Measurements from ENCODE around the gene PHF1. TPM values are rescaled to one million over a fixed set of nuclear protein-coding genes. Genes with fewer than 3 reads are reported as not detected.
A peak's percentile ranks its signal among the peaks of the same experiment; 100 is the strongest.

The PHF1 gene
- total RNA-seq, 1 experiment from 2014 or later, result 32.5 TPM

DNA sequence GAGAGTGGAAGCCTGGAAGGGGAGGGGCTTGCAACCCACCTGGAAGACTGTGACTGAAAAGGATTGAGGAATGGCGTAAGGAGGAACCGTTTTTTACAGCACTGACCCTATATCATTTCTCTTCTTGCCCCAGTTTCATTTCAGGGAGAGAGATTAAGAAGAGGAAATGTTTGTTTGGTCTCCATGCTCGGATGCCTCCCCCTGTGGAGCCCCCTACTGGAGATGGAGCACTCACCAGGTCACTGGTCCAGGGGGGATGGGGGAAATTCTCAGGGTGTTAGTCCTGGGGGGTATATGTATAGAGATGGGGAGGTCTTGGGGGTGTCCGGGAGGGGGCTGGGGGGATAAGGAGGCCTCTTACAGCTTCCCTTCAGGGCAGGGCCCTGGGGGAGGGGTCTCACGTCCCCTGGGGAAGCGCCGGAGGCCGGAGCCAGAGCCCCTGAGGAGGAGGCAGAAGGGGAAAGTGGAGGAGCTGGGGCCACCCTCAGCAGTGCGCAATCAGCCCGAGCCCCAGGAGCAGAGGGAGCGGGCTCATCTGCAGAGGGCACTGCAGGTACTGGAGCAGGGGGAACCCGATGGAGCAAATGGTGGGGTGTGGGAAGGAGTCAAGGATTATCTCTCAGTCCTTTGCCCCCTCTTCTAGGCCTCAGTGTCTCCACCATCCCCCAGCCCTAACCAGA lies 3.9 kb downstream of the PHF1 start:
- in situ Hi-C loops (cut with HindIII; ENCODE audit: low pct_unique_long_range_greater_than_20kb, low sequenced_read_pairs), result no loop called here
- no peak for DNase-seq (ENCODE audit: low read depth)

DNA sequence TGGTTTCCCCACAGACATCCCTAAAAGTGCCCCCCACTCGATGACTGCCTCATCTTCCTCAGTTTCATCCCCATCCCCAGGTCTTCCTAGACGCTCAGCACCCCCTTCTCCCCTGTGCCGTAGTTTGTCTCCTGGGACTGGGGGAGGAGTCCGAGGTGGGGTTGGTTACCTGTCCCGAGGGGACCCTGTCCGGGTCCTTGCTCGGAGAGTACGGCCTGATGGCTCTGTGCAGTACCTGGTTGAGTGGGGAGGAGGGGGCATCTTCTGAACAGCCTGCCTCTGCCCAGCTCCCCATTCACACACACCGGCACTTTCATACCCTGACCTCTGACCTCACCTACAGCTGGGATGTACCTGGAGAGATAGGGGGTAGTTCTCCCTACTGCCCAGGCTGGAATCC lies 5.0 kb downstream of the PHF1 start:
- no peak for DNase-seq (ENCODE audit: low read depth)
- in situ Hi-C loops (cut with HindIII; ENCODE audit: low pct_unique_long_range_greater_than_20kb, low sequenced_read_pairs), result no loop called here

DNA sequence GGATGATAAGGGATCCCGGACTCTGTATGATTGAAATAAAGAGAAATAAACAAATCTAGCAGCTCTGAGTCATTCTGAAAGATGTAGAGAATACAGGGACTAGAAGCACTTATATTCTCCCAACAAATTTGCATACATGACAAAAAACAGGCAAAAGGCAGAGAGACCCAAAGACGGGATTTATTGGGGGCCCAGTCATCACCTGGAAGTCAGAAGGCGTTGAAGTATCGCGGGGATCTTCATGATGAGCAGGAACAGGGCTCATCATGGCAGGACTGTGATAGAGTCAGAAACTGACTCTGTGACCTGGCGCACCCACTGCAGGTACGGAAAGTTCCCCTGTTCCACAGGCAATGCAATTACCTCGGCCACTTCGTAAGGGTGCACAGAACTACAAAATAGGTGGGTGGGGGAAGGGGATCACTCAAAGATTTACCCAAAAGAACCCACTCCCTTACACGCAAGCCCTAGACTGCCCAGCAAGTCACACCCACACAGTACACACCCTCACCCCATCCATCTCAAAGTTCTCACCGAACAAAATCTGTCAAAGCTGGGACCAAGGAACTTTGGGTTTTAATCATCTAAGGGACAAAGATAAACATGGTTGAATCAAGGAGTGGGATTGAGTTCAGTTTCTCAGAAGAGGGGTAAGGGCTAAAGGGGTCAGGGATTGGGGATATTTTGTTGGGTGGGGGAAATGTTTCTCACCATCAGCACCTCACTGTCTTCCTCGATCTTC lies 5.7 kb downstream of the PHF1 start:
- in situ Hi-C loops (cut with HindIII; ENCODE audit: low pct_unique_long_range_greater_than_20kb, low sequenced_read_pairs), result no loop called here
- DNase-seq (ENCODE audit: low read depth), result no peak

DNA sequence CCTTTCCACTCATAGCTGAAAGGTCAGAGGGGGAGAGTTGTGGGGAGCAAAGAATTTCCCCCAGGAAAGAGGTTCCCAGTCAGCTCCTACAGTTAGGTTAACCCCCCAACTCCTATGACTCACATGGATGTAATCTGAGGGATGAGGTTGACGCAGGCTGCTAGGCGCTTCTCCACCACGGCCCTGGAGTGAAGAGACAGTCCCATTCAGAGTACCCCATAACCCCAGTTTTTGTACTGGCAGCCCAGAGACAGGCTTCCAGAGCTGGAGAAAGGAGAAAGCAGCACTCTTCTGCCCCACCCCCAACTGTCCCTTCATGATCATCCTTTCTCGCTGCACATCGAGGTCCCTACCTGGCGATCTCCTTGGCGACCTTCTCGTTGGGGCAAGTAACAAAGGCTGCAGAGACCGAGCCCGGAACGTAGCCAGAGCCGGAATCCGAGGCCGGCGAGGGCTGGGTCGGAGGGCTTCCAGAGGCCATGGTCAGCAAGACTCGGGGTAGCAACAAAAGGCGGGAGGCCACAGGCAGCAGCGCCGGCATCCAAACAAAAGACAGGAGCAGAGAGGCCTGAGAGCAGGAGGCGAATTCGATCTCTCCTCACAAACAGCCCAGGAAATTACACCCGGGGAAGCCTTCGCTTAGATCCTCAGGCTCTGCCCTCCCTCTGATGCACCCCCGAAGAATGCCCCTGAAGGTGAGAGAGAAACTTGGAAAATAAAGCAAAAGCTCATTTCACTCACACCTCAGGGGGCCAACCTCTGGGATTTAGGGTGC lies 6.5 kb downstream of the PHF1 start:
- in situ Hi-C loops (cut with HindIII; ENCODE audit: low pct_unique_long_range_greater_than_20kb, low sequenced_read_pairs), result no loop called here
- no peak for DNase-seq (ENCODE audit: low read depth)

DNA sequence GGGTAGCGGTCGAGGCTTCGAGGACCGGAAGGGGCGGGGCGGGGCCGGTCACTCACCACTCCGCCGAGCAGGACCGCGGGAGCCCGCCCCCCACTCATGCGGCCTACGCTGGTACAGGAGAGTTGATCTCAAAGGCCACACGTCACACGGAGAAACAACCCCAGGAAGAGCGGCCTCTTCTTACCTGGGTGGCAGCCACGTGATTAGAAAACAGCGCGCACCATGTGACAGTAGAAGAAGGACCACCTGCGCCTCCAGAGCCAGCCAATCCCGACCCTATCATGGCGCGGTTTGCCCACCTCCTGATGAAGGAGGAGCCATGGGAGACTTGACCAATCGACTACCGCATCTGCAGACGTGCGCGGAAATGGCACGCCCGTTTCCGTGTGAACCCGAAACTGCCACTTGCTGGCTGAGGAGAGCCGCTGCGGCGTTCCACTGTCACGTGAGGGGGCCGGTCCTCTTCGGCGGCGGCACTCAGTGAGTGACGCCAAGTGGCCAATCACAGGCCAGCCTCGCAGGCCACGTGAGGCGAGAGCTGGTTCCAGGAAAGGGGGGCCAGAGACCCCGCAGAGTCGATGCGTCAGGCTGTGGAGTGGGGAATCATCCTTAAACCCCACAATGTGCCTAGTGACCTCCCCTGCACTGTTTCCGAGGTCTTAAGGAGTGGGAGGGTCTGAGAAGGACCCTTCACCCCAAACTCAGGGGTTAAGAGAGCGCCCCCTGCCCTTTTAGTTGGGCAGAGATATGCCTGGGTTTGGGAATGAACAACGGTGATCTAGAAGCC lies 7.3 kb downstream of the PHF1 start, which contains the start of gene CUTA:
Gene CUTA, minus strand, starts transcription at position 205 of the 787 bp plus-strand sequence. Its CDS starts 107 bp downstream, at position 98.
- in situ Hi-C loops (cut with HindIII; ENCODE audit: low pct_unique_long_range_greater_than_20kb, low sequenced_read_pairs), result no loop called here
- DNase-seq (ENCODE audit: low read depth), result peak; percentile 100

DNA sequence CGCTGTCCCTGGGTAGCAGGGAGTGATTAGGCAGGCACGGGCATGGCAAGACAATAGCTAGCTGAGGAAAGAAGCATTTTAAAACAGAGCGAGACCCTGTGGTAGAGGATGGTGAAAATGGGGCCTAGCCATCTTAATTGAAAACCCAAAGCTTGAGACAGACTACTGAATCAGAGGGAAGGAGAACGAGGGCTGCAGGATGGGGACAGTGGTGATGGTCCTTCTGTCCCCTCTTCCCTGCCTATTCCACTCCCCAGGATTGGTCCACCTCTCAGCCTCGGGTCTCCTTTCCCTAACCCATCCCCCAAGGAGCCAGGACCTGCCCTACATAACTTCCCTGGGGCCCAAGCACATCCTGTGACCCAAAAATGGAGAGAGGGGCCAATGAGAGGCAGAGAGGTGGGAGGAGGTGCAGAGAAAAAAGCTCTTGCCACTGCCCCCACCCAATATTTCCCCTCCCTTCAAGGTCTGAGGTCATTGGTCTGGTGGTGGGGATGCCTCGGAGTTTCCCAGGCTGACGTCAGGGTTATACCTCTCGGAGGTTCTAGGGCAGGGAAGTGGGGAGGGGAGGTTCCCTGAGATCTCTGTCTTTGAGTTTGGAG lies 8.0 kb downstream of the PHF1 start:
- in situ Hi-C loops (cut with HindIII; ENCODE audit: low pct_unique_long_range_greater_than_20kb, low sequenced_read_pairs), result no loop called here

DNA sequence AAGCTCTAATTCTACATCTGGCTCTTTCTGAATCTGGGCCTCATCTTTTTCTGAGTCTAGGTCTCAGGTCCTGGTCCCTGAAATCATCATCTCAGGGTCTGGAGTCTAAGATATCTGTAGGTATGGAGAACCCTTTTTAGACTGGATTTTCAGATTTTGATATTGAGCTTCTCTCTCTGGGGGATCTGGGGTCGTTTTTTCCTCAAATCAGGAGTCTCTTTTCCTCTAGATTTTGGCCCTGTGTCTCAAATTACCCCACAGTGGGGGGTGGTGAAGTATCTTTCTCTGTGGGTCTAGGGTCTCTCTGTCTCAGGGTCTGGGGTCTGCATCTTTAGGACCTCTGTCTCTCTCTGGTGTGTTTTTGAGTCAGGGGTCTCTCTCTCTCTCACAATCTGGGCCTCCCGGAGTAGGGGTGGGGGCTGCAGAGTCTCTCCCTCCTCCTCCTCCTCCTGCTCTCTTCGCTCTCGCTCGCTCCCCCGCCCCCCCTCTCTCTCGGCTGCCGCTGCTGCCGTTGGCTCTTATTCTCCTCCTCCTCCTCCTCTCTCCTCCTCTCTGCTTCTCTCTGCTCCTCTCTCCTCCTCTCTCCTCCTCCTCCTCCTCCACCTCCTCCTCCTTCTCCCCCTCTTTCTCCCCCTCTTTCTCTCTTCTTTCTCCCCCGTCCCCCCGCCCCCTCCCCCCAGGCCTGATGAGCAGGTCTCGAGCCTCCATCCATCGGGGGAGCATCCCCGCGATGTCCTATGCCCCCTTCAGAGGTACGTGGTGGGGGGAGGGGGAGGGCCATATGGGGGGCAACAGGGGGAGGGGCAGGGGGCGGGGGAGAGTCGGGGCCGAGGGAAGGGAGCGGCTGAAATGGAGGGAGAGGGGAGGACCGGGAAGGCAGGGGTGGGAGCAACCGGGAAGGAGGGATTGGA lies 9.0 kb downstream of the PHF1 start, which contains the start of gene SYNGAP1:
Gene SYNGAP1, plus strand, starts transcription at position 486 of the 911 bp plus-strand sequence. Its CDS starts 200 bp downstream, at position 686.
- in situ Hi-C loops (cut with HindIII; ENCODE audit: low pct_unique_long_range_greater_than_20kb, low sequenced_read_pairs), result no loop called here
- DNase-seq (ENCODE audit: low read depth), result no peak

More for the DNA sequence above, 8.0 kb downstream of the PHF1 start:
- DNase-seq (ENCODE audit: low read depth), result no peak

DNA sequence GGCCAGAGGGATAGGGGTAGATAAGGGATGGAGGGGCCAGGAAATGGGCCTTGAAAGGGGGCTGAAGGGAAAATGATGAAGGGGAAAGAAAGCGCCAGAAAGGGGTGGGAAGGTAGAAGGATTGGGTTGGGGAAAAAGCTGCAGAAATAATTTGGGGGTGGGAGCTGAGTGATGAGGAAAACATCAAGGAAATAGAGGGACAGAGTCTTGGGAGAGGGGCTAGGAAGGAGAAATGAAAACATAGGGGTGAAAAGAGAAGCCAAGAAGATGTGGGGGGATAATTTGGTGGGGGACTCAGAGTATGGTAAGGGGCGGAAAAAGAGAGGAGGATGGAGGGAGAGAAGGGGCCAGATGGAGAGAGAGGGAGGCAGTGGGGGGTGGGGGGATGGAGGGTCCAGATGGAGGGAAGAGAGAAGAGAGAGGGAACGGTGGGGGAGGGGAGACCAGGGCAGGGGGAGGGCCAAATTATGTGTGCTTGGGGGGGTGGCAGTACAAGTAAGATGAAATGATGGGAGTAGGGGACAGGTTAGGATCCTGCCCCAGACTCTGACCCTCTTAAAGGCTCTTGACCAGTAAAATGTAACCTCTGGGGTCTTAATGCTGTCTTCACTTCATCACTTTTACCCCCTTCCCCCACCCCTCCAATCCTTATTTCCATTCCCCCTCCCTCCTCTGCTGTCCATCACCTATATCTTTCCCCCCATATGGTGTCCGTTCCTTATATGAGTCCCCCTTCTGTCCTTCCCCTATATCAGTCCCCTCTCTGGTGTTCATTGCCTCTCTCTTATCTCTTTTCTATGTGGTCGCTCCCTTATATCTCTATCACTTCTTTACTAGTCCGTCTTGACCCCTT lies 9.9 kb downstream of the PHF1 start:
- in situ Hi-C loops (cut with HindIII; ENCODE audit: low pct_unique_long_range_greater_than_20kb, low sequenced_read_pairs), result no loop called here
- DNase-seq (ENCODE audit: low read depth), result no peak

DNA sequence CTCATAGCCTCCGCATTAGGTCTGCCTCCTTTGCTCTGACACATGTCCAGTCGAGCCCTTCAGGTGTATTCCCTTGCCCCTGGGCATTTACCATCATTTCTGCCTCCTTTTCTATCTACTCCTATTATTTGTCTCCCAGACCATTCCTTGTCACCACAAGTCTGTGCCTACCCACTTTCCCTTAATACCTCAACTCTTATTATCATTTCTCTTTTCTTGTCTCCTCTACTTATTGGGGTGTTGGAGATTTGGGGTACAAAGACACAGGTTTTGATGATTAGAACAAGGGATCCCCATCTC lies 10.5 kb downstream of the PHF1 start:
- no peak for DNase-seq (ENCODE audit: low read depth)
- in situ Hi-C loops (cut with HindIII; ENCODE audit: low pct_unique_long_range_greater_than_20kb, low sequenced_read_pairs), result no loop called here

DNA sequence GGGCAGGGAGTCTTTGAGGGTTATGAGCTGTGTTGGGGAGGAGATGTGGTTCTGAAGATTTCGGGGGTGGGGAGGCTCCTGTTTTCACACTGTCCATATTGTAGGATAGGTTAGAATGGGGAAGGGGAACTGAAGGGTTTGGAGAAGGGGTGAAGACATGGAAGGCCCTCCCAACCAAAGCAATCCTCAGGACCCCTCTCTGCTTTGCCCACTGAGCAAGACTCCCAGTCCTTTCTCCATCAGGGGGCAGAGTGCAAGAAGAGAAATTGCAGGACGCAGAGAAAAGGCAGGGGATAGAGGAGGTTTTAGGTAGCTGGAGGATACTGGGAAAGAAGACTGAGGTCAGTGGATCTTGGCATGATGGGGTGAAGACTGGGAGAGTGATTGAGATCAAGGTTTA lies 13.0 kb downstream of the PHF1 start:
- no peak for DNase-seq (ENCODE audit: low read depth)
- in situ Hi-C loops (cut with HindIII; ENCODE audit: low pct_unique_long_range_greater_than_20kb, low sequenced_read_pairs), result no loop called here

DNA sequence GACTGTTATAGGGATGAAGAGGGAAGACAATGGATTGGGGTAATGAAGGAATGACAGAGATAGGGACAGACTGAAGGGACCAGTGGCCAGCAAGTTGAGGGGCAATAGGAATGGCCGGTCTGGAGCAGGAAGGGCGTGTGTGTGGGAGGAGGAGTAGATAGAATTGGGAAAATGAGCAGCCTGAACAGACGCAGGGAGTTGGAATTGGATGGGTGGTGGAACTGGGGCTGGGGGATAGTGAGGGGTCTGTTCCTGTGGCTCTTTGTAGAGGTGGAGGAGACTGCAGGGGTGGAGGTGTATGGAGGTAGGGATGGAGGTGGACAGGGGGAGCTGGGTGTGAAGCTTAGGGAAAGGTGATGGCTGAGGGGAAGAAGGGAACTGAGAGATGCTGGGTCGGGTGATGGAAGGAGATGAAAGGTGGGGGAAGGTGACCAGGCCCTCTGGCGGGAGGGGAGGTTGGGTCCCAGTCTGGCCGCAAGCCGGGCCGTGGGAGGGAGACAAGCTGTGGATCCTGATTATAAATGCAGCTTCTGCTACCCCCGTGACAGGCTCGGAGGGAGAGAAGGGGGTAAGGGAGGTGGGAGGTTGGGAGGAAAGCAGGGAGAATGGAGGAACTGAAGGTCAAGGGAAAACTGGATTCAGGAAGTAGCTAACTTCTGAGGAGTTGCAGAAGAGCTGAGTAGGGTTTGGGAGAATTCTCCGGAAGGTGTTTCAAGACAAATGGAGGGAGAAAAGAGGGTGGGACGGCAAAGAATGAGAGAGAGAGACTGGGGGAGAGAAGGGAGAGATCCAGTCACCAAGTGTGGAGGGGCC lies 14.2 kb downstream of the PHF1 start:
- no peak for DNase-seq (ENCODE audit: low read depth)
- in situ Hi-C loops (cut with HindIII; ENCODE audit: low pct_unique_long_range_greater_than_20kb, low sequenced_read_pairs), result no loop called here

DNA sequence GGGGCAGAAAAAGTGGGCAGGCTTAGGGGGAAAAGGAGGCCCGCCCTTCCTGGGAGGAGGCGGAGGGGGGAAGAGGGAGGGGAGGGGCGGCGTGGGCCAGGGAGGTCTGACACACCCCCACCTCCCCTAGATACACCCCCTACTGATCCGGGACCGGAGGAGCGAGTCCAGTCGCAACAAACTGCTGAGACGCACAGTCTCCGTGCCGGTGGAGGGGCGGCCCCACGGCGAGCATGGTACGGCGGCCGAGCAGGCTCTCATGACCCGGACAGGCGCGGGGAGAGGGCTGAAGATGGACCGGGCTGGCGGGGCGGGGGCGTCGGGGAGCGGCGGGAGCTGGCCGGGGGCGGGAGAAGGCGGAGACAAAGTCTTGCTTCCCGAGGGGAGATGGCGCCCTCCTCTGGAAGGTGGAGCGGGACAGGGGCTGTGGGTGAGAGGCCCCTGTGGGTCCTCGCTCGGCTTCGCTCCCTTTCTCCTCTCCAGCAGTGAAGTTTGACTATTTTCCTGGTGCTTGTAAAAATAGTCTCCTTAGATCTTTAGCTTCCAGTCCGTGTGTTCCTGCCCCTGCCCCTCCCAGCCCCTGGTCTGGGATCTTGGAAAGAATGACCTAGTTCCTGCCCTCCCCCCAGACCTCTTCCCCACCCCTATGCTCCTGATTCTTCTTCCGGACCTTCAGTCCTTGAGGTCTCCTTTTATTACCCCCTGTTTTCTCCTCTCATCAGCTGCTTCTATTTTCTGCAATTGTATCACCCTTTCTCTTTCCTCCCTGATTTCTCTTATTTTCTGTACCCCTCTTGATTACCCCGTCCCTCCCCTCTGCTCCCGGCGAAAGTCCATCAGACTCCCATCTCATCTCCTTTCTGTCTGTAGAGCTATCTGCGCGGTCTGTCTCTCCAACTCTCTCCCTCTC lies 15.1 kb downstream of the PHF1 start:
- in situ Hi-C loops (cut with HindIII; ENCODE audit: low pct_unique_long_range_greater_than_20kb, low sequenced_read_pairs), result no loop called here
- peak; percentile 81 for DNase-seq (ENCODE audit: low read depth)

DNA sequence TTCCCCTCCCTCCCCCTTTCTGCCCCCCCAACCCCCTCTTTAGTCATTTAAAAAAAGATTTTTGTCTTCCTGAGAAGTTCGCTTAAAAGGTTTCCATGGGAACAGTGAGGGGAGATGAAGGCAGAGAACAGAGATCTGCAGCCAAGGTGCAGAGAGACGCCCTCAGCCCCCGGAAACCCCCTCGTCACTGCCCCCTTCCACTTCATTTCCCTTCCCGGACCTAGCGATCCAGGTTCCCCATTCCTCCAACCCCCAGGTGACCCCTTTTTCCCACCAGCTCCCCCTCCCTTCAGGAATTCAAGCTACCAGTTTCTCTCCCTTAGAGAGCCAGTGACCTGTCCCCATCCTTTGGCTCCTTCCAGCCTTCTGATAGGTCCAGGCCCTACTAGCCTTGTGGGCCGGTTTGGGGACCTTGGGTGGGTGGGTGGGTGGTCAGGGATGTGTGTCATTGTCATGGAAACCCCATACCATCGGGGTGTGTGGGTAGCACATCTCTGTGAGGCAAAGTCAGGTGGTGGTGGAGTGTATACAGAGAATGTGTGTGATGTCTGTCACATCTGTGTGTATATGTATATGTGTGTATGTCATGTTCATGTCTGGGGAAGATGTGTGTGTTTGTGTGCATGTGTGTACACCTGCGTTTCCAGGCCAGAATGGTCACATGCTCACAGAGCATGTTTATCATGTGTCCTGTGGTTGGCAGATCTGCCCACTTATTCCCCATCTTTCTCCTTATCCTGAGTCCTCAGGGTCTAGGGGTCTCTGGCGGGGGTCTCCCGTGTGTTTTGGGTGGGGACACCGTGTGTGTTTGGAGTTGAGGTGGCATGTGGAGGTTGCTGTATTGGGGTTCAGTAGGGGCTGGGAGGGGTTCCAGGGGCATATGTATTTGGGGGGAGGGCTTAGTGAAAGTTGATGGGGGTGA lies 16.0 kb downstream of the PHF1 start:
- no peak for DNase-seq (ENCODE audit: low read depth)
- in situ Hi-C loops (cut with HindIII; ENCODE audit: low pct_unique_long_range_greater_than_20kb, low sequenced_read_pairs), result no loop called here

Measured in Caki2 (cell line).